Activated CD8-positive, alpha-beta T cell treated with anti-CD3 and anti-CD28 coated beads for 36 hours (primary cell): ENCODE results near the gene ADRA2C. TPM values are rescaled to one million over a fixed set of nuclear protein-coding genes. Genes with fewer than 3 reads are reported as not detected.

Experiments
- ATAC-seq: fragments of 200-7000 bp; cut with Tn5 transposase; one replicate; pipeline ENCODE4 v1.10.0; 2021; ENCODE audit warnings: mild to moderate bottlenecking, moderate library complexity
- CTCF ChIA-PET: fragments of 350-600 bp; sonication (Branson Sonifier 250); formaldehyde crosslinking; loops from one replicate; lab custom pipeline; 2021; ENCODE audit warnings: antibody characterized with exemption; lab: Charles Lee
- POLR2A ChIA-PET: fragments of 350-600 bp; sonication (Branson Sonifier 250); formaldehyde crosslinking; loops from one replicate; lab custom pipeline; 2021; ENCODE audit warnings: antibody characterized with exemption; lab: Charles Lee
- DNase-seq: peaks from one replicate; pipeline ENCODE4 v3.0.0-alpha.2; 2020
- H3K27ac Mint-ChIP-seq: one replicate; pipeline ENCODE4 v1.8.0; 2021; ENCODE audit warnings: mild to moderate bottlenecking, mixed read lengths
- H3K27me3 Mint-ChIP-seq: one replicate; pipeline ENCODE4 v1.8.0; 2021; ENCODE audit warnings: mixed read lengths
- H3K36me3 Mint-ChIP-seq: one replicate; pipeline ENCODE4 v1.8.0; 2021; ENCODE audit warnings: low read depth, mixed read lengths
- H3K4me1 Mint-ChIP-seq: one replicate; pipeline ENCODE4 v1.8.0; 2021; ENCODE audit warnings: low read depth, mixed read lengths
- H3K4me3 Mint-ChIP-seq: one replicate; pipeline ENCODE4 v1.8.0; 2021; ENCODE audit warnings: mild to moderate bottlenecking, moderate library complexity, mixed read lengths
- H3K9me3 Mint-ChIP-seq: one replicate; pipeline ENCODE4 v1.8.0; 2021; ENCODE audit warnings: mixed read lengths
- intact Hi-C: fragments of 100-400 bp; cut with micrococcal nuclease; formaldehyde crosslinking; loops from one replicate; pipeline ENCODE4 v1.10.0; 2022
- total RNA-seq, 2 experiments: library from RNA; stranded (reverse); gene quantifications; one replicate each; pipeline ENCODE4 v1.2.3, GENCODE V29; 2021
- TF ChIP-seq, protein P1 (sequence below): fragments of 200-600 bp; IDR thresholded peaks from one replicate; pipeline ENCODE4 v1.8.0; 2022; ENCODE audit warnings: antibody characterized with exemption, mild to moderate bottlenecking

ADRA2C gene
- total RNA-seq, 2 experiments from 2014 or later = 0.27 TPM; not detected in 1

DNA sequence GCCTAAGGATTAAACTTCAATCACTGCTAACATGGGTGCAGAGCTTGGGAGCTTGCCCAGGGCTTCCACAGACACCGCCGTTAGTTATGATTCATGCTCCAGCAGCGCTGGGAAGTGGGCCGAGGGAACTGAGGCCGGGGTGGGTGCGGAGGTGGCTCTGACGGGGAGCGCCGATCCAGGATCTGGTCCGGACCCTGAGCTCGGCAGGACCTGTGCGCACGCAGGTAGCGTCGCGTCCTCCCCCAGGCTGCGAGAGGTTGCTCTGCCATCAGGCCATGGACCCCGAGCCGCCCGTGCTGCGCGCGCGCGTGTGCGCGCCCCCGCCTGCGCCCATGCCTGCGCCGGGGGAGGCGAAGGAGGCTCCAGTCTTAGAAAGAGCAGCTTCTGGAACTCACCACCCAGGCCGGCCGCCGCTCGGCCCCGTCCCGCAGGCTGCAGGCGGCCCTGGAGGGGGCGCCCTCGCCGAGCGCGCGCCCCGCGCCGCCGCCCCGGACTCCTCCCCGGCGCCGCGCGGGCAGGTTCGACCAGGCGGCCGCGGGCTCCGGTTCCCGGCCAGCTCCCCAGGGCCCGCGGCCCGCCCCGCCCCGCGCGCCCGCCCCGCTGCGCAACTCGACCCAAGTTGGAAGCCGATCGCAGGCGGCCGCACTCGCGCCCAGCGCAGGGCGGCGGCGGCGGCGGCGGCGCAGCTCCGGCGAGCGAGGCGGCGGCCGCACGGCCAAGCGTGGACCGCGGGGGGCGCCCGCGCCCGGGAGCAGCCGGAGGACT lies 732 bp upstream of the ADRA2C start:
- intact Hi-C loops = loop anchor here (5.0 kb wide), 1 partner anchor 117 kb away; no protein-coding TSS in a partner anchor
- peaks cover 19% of the 10 kb centered on the region for H3K27me3 Mint-ChIP-seq
- DNase-seq (peak; percentile 17), ATAC-seq (peak; percentile 60)
- ChIA-PET POLR2A (no interaction called here), CTCF (interaction anchor here (1.3 to 2.7 kb wide), 3 partner anchors 14 to 115 kb away, joined by 3 to 9 read pairs (median 3); no protein-coding TSS in a partner anchor)
- H3K4me1 Mint-ChIP-seq = peaks cover 9% of the 10 kb centered on the region
- H3K36me3 Mint-ChIP-seq = no peaks in the 10 kb centered on the region
- no peak overlapping the region for H3K27ac Mint-ChIP-seq
- no peak overlapping the region for H3K4me3 Mint-ChIP-seq
- H3K9me3 Mint-ChIP-seq = no peaks in the 10 kb centered on the region
- TF ChIP-seq, protein P1, sequence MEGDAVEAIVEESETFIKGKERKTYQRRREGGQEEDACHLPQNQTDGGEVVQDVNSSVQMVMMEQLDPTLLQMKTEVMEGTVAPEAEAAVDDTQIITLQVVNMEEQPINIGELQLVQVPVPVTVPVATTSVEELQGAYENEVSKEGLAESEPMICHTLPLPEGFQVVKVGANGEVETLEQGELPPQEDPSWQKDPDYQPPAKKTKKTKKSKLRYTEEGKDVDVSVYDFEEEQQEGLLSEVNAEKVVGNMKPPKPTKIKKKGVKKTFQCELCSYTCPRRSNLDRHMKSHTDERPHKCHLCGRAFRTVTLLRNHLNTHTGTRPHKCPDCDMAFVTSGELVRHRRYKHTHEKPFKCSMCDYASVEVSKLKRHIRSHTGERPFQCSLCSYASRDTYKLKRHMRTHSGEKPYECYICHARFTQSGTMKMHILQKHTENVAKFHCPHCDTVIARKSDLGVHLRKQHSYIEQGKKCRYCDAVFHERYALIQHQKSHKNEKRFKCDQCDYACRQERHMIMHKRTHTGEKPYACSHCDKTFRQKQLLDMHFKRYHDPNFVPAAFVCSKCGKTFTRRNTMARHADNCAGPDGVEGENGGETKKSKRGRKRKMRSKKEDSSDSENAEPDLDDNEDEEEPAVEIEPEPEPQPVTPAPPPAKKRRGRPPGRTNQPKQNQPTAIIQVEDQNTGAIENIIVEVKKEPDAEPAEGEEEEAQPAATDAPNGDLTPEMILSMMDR = no peak

DNA sequence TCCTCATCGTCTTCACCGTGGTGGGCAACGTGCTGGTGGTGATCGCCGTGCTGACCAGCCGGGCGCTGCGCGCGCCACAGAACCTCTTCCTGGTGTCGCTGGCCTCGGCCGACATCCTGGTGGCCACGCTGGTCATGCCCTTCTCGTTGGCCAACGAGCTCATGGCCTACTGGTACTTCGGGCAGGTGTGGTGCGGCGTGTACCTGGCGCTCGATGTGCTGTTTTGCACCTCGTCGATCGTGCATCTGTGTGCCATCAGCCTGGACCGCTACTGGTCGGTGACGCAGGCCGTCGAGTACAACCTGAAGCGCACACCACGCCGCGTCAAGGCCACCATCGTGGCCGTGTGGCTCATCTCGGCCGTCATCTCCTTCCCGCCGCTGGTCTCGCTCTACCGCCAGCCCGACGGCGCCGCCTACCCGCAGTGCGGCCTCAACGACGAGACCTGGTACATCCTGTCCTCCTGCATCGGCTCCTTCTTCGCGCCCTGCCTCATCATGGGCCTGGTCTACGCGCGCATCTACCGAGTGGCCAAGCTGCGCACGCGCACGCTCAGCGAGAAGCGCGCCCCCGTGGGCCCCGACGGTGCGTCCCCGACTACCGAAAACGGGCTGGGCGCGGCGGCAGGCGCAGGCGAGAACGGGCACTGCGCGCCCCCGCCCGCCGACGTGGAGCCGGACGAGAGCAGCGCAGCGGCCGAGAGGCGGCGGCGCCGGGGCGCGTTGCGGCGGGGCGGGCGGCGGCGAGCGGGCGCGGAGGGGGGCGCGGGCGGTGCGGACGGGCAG lies 792 bp downstream of the ADRA2C start:
- intact Hi-C loops = loop anchor here (5.0 kb wide), 1 partner anchor 115 kb away; no protein-coding TSS in a partner anchor
- peak; percentile 23 for DNase-seq
- H3K27ac Mint-ChIP-seq = no peak overlapping the region
- POLR2A ChIA-PET = no interaction called here
- peaks cover 9% of the 10 kb centered on the region for H3K4me1 Mint-ChIP-seq
- ATAC-seq = no peak
- peaks cover 22% of the 10 kb centered on the region for H3K27me3 Mint-ChIP-seq
- TF ChIP-seq, protein P1 = no peak
- no peaks in the 10 kb centered on the region for H3K9me3 Mint-ChIP-seq
- CTCF ChIA-PET = interaction anchor here (1.2 to 2.7 kb wide), 4 partner anchors 13 to 114 kb away, joined by 3 to 9 read pairs (median 4); no protein-coding TSS in a partner anchor
- H3K4me3 Mint-ChIP-seq = peak overlapping the region; percentile 52
- no peaks in the 10 kb centered on the region for H3K36me3 Mint-ChIP-seq

DNA sequence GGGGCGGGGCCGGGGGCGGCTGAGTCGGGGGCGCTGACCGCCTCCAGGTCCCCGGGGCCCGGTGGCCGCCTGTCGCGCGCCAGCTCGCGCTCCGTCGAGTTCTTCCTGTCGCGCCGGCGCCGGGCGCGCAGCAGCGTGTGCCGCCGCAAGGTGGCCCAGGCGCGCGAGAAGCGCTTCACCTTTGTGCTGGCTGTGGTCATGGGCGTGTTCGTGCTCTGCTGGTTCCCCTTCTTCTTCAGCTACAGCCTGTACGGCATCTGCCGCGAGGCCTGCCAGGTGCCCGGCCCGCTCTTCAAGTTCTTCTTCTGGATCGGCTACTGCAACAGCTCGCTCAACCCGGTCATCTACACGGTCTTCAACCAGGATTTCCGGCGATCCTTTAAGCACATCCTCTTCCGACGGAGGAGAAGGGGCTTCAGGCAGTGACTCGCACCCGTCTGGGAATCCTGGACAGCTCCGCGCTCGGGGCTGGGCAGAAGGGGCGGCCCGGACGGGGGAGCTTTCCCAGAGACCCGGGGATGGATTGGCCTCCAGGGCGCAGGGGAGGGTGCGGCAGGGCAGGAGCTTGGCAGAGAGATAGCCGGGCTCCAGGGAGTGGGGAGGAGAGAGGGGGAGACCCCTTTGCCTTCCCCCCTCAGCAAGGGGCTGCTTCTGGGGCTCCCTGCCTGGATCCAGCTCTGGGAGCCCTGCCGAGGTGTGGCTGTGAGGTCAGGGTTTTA lies 1.5 kb downstream of the ADRA2C start:
- POLR2A ChIA-PET = no interaction called here
- ATAC-seq = no peak
- intact Hi-C loops = loop anchor here (5.0 kb wide), 1 partner anchor 115 kb away; no protein-coding TSS in a partner anchor

DNA sequence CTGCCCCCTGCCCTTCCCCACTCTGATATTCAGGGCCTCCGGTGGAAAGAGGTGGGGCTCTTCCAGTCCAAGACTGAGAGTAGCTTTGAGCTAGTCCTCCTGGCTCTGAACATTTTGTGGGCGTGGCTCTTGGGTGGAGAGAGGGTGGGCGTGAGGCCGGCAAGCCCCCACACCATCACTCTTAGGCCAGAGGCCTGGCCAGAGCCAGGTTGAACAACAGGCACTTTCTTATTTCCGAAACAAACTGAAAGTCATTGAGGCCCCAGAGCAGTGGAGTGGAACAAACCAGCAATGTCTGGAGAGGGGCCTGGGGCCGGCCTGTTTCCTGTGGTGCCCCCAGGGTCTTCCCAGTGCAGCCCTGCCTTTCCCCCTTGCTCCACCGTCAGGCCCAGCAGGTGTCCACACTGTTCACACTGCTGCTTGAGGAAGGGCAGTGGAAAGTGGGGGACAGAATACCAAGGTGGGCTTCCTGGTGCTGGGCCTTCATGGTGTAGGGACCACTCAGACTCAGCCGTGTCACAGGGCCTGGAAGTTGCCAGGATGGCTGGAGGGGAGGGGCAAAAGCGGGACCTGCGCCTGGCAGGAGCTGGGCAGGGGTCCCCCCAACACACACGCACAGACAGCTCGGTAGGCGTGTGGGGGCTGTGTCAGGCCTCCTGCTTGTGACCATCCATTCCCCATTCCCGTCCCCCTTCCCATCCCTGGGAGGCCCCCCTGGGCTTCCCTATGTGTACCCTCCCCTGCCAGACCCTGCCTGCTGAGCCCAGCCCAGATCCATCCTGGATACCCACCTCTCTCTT lies 2.9 kb downstream of the ADRA2C start:
- H3K27ac Mint-ChIP-seq = no peak overlapping the region
- TF ChIP-seq, protein P1 = no peak
- no peak for ATAC-seq
- intact Hi-C loops = loop anchor here (5.0 kb wide), 1 partner anchor 113 kb away; no protein-coding TSS in a partner anchor
- H3K4me3 Mint-ChIP-seq = no peak overlapping the region
- H3K36me3 Mint-ChIP-seq = no peaks in the 10 kb centered on the region
- no peaks in the 10 kb centered on the region for H3K9me3 Mint-ChIP-seq
- POLR2A ChIA-PET = no interaction called here
- no peak for DNase-seq
- peaks cover 19% of the 10 kb centered on the region for H3K27me3 Mint-ChIP-seq
- peaks cover 7% of the 10 kb centered on the region for H3K4me1 Mint-ChIP-seq
- CTCF ChIA-PET = no interaction called here

More for the DNA sequence above, 1.5 kb downstream of the ADRA2C start:
- Mint-ChIP-seq H3K9me3 (no peaks in the 10 kb centered on the region), H3K4me1 (peaks cover 9% of the 10 kb centered on the region), H3K27ac (no peak overlapping the region), H3K36me3 (no peaks in the 10 kb centered on the region), H3K27me3 (peaks cover 22% of the 10 kb centered on the region), H3K4me3 (peak overlapping the region; percentile 37)
- CTCF ChIA-PET = interaction anchor here (1.2 to 2.7 kb wide), 4 partner anchors 13 to 113 kb away, joined by 3 to 9 read pairs (median 4); no protein-coding TSS in a partner anchor
- peak; percentile 22 for DNase-seq
- TF ChIP-seq, protein P1 = peak; percentile 21
